ENCODE measurements around the gene ASB11.

DNA sequence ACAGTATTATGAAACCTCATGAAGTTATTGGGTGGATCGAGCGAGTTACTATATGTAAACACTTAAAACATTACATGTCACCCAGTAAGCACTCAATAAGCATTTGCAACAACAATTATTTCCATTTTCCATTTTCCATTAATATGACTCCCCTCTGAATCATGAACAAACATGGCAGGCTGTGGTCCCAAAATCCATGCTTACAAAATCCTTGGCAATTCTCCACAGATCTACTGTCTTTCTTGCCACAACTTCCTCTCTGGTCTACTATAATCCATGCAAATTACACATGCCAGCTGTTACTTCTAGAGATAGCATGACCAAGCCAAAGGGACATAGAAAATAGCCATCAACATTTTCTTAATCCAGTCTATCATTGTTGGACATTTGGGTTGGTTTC, 22.0 kb downstream of the ASB11 start:
- TF ChIP-seq, protein P1, sequence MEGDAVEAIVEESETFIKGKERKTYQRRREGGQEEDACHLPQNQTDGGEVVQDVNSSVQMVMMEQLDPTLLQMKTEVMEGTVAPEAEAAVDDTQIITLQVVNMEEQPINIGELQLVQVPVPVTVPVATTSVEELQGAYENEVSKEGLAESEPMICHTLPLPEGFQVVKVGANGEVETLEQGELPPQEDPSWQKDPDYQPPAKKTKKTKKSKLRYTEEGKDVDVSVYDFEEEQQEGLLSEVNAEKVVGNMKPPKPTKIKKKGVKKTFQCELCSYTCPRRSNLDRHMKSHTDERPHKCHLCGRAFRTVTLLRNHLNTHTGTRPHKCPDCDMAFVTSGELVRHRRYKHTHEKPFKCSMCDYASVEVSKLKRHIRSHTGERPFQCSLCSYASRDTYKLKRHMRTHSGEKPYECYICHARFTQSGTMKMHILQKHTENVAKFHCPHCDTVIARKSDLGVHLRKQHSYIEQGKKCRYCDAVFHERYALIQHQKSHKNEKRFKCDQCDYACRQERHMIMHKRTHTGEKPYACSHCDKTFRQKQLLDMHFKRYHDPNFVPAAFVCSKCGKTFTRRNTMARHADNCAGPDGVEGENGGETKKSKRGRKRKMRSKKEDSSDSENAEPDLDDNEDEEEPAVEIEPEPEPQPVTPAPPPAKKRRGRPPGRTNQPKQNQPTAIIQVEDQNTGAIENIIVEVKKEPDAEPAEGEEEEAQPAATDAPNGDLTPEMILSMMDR (IDR thresholded peaks at IDR 0.05; ENCODE audit: low read depth, low read length) = no peak
- no peak for TF ChIP-seq EZH2phosphoT487 (IDR thresholded peaks at IDR 0.05; ENCODE audit: low read depth)

All from OCI-LY3 (cell line).